Stimulated activated CD4-positive, alpha-beta T cell treated with anti-CD3 and anti-CD28 coated beads, Interleukin-4, amount 100 ng/mL, for 1 hour (primary cell): ENCODE data around the gene GP9.

Experiments
- DNase-seq: peaks from one replicate; pipeline ENCODE4 v3.0.0-alpha.2; 2020

The GP9 gene

DNA sequence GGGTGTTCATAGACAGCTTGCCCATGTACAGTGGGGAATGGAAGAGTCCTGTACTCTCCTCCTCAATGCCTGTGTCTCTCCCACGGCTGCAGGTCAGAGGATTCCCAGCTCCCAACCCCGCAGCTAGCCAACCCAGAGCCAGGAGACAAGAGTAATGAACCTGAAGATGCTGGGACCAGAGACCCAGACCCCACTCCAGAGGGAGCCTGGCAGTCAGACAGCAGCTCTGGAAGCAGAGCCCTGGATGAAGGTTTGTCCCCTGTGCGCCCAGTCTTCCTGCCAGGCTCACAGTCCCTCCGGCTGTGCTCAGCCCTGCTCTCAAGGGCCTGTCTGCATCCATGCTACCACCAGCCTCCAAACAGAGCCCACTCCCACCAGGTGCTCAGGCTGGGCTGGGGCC is 30.0 kb upstream of the GP9 start:
- DNase-seq, result no peak

DNA sequence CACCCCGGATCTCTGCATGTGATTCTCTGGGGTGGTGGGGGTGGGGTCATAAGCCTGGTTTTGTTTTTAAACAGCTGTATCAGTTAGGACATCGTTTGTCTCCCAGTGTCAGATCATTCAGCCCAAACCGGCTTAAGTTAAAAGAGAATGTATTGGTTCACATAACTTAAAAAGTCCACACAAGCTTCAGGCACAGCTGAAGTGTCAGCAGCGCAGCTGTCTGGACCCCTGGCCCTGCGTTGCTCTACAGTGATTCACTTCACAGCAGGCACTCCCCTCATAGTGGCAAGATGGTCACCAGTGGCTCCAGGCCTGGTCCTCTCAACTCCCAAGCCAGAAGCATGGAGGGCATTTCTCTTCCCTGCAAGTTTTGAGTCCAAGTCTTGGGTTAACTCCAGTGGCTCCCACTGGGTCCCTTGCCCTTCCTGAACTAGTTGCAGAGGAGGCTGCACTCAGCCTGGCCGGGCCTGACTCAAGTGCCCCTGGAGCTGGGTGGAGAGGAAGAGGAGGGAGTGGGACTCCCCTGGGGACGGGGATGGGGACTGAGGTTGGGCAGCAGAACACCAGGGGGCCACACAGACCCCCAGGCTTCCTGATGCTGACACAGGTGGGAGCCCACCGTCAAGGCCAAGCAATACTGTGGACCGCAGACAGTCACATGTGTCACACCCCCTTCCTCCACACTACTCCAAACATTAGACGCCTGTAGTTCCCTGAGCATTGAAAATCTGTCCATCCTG is 28.9 kb upstream of the GP9 start:
- no peak for DNase-seq

DNA sequence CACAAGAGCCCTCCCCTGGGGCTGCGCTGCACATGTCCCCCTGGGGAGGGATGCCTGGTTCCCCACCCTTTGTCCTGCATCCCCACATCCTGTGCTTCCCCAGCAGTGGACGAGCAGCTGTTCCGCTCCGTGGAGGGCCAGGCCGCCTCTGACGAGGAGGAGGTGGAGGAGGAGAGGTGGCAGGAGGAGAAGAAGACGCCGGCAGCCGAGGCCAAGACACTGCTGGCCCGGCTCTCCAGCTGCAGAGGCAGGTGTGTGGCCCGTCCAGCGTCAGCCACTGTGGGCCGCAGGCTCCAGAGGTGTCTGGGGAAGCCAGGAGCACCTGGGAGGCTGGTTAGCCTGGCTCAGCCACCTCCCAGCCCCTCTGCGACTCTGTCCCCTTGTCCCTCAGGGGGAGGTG is 27.9 kb upstream of the GP9 start:
- no peak for DNase-seq

DNA sequence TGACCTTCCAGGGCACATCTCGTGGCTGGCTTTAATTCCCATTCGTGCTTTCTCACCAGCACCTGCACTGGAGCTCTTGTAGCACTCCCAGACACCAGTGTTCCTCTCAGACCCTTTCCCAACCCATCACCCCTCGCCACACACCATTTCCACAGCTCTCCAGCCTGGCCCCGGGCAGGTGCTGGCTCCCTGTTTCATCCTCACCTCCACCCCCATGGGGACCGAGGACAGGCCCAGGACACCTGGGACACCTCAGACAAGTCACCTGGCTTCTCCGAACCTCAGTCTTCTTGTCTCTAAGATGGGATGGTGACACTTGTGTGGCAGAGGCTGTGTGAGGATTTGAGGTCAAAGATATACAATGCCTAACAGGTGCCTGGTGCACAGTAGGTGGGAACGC is 27.4 kb upstream of the GP9 start:
- DNase-seq, result no peak

DNA sequence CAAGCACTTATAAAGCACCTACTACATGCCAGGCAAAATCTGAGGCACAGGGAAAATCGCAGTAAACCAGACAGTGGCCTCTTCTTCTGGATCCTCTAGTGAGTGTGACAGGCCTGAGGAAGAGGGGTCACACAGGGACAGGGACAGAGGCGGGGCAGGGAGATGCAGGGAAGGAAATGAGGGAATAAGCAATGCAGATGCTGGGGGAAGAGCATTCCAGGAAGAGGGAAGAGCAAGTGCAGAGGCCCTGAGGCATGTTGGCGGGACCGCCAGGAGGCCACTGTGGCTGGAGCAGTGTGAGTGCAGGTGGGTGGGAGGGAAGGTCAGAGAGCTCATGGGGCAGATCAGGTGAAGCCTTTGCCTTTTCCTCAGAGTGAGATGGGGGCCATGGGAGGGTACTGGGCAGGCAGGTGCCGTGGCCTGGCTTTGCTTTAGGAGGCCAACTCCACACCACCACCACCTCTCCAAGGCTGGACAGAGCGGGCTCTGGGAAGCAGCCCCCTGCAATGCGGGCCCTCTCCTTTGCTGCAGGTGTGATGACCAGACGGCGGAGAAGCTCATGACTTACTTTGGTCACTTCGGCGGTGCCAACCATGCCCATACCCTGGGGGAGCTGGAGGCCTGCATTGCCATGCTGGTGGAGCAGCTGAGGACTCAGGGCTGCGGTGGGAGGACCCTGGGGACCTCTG is 26.8 kb upstream of the GP9 start:
- DNase-seq, result no peak

DNA sequence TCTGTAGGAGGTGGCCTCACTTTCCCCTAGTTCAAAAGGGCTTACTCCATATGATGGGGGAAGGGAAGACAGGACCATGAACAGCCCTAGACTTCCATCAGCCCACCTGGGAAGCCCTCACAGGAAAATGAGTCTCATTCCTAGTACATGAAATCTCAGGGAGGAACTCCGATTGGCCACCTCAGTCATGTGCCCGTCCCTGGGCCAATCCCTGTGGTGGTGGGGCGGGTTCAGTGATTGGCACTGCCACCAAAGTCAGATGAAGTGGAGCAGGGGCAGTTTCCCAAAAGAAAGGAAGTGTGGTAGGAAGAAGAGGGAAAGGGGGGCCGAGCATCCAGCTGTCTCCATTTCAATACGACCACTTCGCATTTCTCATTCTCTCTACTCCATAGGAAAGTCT is 25.9 kb upstream of the GP9 start:
- no peak for DNase-seq

DNA sequence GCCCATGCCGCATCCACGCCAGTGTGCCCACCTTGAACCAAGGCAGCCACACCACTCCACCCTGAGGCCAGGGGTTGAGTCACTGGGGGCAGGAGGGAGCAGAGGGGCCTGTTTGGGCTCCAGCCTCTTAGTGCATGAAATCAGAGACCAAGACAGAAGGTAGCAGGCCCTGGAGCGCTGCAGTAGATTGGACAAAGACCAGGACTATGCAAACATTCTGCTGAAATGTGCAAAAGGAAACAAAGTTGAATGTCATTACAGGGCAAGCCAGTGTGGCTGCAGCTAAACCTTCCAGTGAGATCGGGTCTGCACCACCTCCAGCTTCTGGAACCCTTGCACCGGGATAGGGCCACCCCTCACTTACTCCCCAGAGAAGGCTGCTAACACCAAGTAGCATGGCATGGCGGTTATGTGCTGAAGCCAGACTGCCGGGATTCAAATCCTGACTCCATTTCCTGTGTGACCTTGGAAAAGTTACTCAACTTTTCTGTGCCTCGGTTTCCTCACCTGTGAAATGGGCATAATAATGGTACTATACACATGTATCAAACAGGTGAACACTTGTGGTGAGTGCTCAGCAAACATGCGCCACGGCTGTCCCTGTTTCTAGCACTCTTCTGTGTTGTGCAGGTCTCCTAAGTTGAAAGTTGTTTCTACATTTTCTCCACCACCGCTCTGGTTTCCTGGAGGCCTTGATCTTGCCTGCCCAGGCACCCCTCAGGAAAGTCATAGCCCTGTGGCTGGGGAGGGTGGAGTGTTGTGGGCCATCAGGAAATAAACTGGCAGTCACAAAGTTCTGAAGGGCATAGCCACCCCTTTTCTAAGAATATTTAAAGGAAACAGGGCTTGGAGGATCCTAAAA is 25.0 kb upstream of the GP9 start:
- DNase-seq, result no peak

DNA sequence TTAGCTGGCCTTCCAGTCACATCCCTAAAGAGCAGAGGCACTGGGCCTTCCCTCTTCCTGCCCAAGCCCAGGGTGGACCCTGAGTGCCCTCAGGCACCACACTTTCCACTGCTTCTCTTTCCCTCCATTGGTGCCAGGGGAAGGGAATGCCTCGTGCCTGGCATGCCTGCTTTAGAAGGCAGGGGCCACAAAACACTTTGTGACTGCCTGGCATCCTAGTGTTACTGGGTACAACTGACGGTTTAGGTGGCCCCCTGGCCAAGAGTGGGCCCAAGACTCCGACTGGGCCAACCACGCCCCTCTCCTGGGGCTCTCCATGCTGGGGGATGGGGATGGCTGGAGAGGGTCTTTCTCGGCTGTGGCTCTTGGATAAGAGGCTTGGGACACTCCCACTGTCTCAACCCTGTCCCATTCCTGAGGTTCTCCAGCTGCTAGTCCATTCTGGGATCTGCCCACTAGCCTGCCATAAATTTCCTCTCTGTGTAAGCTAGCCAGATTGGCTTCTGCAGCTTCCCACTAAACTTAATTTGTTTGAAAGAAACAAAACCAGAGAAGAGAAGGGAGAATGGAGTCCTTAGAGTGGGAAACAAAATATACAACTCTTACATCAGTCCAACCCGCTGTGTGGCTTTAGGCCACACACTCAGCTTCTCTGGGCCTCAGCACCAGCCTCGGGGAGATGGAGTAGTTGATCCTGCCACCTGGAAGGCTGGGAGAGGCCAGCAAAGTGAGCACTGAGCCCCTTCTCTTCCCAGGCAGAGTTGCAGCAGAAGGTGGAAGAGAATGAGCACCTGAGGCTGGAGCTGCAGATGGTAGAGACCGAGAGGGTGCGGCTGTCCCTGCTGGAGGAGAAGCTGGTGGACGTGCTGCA is 24.1 kb upstream of the GP9 start:
- DNase-seq, result no peak

DNA sequence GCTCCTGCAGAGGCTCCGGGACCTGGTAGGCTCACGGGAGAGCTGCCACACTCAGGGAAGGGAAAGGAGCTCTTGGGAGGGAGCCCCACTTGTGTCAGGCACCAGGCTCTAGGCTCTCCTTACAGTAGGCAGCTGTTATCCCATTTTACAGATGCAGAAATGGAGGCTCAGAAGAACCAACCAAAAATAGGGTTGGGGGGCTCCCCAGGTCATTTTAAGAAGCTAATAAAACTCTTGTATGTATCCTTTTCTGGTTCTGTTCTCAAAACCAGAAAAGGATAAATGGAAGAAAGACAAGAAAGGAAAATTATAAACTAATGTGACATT is 23.5 kb upstream of the GP9 start:
- DNase-seq, result no peak

DNA sequence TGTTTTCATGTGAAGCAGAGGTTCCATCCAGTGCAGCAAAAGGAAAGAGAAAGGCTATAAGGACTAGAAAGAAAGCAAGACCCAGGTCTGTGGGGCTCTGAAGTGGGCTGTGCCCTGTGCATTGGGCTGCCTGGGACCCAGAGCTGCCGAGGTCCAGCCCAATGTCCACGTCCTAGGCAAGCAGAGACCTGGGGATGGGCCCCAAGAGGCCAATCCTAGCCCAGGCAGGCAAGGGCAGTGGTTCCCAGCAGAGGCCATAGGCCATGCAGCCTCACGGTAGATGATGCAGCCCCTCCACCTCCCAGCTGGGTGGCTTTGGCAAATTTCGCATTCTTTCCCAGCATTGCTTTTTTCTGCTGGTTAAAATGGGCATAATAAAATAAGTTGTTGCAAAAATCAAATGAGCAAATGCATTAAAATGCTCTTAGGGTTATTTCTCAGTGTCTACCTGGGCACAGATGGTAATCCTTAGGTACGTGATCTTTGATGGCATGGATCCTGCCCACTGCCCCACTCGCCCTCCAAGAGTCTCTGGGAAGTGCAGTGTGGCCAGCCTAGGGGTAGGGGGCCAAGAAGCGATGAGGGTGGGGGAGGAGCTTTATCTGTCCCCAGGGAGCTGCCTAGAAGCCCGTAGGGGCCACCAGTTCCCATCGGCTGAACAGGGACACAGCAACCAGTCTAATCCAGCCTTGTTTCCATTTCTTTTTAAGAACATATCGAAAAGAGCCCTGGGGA is 22.3 kb upstream of the GP9 start:
- DNase-seq, result no peak

DNA sequence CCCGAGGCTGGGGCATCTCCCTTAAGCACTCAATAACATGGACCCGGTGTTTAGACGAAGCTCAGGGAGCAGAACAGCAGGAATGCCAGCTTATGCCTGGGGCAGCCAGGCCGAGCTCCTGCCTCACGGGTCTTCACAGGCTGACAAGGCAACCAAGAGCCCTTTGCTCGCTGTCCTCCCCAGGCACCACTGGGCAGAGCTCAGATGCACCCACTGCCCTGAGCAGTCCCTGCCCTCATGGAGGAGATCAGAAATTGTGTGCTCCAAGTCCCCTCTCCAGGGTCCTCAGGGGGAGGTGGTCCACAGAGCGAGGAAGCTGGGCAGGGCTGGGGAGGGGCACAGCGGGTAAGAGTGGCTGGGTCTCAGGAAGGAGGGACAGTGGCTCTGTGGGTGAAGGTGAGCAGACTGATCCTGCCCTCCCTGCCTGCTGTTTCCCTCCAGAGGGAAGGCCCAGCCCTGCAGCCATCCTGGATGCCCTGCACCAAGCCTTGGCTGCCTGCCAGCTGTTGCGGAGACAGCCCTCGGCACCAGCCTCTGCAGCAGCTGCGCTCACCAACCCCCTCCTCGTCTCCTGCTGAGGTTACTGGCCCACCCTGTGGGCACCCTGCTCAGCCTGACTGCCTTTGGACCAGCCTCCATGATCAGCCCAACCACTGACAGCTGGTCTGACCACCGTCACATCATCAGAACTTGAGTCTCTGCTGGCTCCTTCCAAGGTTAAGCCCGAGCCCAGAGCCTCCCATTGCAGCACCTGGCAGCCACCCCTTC is 21.1 kb upstream of the GP9 start:
- no peak for DNase-seq

DNA sequence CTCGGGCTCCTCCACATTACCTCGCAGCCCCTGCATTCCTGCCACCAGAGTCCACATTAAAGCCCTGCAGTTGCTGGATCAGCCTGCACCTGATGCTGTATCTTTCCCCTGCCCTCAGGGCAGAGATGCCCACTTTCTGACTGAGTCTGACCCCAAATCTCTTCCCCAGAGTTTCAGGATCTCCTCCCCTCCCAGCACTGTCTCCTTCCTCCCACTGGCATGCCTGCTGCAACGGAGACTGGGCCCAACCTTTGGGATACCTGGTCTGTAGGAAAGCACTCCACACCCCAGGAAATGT is 20.6 kb upstream of the GP9 start:
- no peak for DNase-seq

DNA sequence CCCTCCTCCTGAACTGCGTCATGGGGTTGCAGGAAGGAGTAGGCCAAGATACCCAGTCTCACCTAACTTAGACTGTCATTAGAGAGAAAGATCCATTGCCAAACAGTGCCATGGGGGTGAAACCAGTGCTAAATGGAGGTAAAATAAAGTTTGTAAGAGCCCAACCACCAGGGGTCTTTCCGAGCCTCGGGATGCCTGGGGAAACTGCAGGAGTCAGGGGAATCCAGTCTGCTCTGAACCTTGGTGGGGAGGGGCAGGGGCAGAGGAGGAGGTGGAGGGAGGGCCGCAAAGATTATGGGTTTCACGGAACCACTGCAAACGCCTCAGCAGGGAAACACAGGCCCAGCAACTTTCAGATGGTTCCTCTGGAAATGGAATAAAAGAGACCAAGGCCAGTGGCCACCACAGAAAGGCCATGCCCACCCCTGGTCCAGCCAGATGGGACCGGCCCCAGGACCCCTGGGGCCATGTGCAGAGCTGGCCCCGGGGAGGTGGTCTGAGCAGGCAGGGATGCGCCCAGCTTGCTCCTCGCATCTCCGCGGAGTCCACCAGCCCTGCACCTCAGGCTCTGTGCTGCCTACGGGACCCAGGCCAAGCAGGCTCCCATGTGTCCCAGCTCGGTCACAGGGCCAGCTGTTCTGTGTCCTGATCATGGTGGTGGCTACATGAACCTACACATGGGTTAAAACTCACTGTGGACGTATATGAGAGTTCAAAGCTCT is 19.8 kb upstream of the GP9 start:
- no peak for DNase-seq

DNA sequence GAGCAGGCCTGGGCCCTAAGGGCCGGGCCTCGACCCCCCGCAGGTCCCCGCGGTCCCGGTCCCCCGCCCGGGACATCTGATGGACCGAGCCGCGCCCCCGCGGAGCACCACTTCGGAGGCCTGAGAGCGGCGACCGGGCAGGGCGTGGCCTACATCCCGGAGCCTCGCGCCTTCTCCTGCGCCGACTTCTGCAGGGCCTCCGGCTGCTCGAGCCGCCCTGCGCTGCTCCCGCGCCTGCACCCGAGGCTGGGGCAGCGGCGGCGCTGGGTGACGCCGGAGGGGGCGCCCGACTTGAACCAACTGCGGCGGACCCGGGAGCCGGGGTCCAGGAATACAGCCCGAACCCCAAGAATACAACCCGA is 14.9 kb upstream of the GP9 start:
- DNase-seq, result peak; percentile 43

DNA sequence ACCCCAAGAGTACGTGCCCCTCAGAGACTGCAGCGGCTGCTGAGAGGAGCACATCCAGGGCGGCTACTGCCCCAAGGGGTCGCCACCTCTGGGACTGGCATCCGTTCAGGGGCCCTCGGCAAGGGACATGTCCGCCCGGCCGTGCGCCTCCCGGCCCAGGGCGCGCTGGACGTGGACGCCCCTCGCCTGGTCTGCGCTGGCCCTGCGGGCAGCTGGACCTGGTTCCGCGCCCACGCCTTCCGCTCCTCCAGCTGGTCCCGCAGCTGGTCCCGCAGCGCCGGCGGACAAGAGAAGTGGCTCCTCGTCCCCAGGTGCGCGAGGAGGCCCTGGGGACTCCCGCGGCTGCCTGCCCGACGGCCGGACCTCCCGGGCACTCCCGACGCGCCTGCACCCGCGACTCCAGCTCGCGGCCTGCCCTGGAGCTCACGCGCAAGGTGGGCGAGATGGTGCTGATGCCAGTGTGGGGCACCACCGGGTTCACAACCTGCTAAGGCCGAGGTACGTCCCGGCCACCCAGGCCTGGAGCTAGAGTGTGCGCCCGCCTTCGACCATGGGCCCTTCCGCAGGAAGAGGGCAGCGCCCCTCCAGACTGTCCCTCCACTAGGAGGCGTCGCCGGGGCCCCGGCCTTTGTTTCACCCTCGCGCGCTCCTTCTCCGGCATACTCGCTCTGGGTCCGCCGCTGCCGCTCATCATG is 14.4 kb upstream of the GP9 start:
- no peak for DNase-seq

DNA sequence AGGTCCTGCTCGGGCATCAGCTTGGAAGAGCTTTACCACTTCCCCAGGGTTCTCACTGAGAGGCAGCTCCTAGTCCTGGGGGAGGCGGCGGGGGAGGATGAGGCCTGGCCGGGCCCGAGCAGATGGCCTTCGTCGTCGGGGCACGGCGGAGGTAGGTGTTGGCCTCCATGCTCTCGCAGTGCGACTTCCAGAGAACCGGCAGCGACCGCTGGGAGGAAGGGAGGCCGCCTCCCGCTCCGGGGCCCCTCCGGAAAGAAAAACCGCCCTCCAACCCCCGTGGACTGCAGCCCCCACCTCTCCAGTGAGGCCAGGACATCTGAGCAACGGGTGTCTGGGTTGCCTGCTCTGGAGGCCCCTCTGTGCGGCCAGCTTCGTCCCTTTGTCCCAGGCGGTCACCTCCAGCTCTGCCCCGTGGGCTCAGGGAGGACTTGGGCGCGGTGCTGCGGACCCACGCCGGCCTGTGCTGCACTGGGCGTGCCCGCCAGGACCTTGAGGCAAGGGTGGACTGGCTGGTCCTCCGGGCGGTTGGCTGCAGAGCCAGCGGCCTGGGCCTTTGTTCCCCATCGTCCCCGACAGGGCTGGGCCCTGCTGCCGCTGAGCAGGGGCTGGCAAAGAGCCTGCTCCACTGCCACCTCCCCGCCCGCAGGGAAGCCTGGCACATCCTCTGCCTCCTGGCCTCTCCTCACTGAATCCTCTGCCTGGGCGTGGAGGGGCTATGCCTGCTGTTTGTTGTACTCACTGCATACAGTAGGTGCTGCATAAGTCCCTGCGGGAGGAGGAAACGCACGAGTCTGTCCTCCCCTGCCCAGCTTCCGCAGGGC is 13.6 kb upstream of the GP9 start:
- DNase-seq, result no peak

DNA sequence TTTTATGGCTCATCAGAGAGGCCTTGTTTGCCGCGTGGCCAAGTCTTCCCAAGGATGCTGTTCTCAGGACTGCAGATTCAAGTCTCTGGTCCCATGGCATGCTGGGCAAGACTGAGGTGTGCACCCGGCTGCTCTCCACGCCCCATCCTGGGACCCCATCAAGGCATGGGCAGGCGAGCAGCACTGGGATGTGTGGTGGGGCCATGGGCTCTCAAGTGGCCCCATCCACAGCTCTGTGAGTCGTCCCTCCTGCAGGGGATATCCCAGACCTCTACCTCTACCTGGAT is 13.1 kb upstream of the GP9 start:
- DNase-seq, result no peak

DNA sequence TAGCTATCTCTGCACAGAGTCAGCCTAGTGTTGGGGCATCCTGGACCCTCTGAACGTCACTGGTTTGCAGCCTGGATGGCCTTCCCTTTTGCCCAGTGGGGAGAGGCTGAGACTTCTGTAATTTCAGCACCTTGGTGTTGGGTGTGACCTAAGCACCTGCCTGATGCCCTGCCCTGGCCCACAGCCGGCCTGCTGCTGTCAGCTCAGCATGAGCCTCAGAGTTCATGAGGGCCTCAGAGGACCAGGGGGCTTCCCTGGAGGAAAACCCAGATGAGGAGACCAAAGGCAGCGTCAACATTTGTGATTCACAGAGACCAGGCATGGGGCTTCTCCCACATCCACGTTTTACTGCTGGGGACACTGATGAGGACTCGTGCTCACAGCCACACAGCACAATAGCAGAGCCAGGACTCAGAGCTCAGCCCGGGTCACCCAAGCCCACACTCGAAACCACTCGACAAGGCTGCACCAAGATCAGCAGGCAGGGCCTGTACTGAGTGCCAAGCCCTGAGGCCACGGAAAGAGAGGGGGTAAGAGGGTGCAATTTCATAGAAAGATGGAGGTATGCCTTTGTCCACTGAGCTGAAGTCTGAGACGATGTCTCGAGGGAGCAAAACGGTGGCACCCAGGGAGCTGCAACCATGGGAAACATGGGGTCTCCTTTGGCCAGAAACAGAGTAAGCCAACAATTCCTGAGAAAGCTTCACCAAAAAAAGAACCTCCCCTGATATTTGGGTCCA is 9.9 kb upstream of the GP9 start:
- DNase-seq, result no peak

DNA sequence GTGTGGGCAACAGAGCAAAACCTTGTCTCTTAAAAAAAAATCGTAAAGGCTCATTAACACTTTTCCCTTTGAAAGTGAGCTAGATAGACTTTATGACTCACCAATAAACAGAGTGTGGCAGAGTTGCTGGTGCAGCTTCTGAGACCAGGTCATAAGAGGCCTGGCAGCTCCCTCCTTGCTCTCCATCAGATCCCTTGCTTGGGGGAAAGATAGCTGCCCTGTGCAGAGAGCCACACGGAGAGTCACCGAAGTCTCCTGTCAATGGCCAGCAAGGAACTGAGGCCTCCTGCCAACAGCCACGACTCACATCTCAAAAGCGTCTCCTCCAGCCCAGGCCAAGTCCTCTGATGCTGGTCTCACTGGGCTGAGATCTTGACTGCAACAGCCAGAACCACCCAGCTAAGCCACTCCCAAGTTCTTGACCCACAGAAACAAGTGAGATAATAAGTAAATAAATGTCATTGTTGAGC is 8.7 kb upstream of the GP9 start:
- no peak for DNase-seq
